Mesothelial cell of epicardium (in vitro differentiated cells): ENCODE measurements around the gene HDGFL2. TPM values are rescaled to one million over a fixed set of nuclear protein-coding genes. Genes with fewer than 3 reads are reported as not detected.

Experiments
- DNase-seq, 2 experiments: peaks; one replicate each; pipeline ENCODE4 v3.0.0; 2021; ENCODE audit warnings: low spot score in 2 of 2; ENCODE audit not compliant: unreplicated experiment in 2 of 2
- H3K27ac Mint-ChIP-seq: 2 replicates; pipeline ENCODE4 v1.8.0; 2021; ENCODE audit warnings: mixed read lengths
- H3K27me3 Mint-ChIP-seq: 2 replicates; pipeline ENCODE4 v1.8.0; 2021; ENCODE audit warnings: low read depth, mixed read lengths
- H3K36me3 Mint-ChIP-seq: 2 replicates; pipeline ENCODE4 v1.8.0; 2021; ENCODE audit warnings: mixed read lengths
- H3K4me1 Mint-ChIP-seq: 2 replicates; pipeline ENCODE4 v1.8.0; 2021; ENCODE audit warnings: mixed read lengths
- H3K4me3 Mint-ChIP-seq: 2 replicates; pipeline ENCODE4 v1.8.0; 2021; ENCODE audit warnings: mild to moderate bottlenecking, moderate library complexity, mixed read lengths
- H3K9me3 Mint-ChIP-seq: 2 replicates; pipeline ENCODE4 v1.8.0; 2021; ENCODE audit warnings: mixed read lengths
- total RNA-seq: library from RNA; stranded (reverse); gene quantifications from 3 replicates; pipeline ENCODE4 v1.2.1, GENCODE V29; 2021
- TF ChIP-seq, protein P1 (sequence below): fragments of 200-600 bp; sonication (generic); IDR thresholded peaks from one replicate; pipeline ENCODE4 v1.5.0; 2021; ENCODE audit warnings: antibody characterized with exemption; ENCODE audit not compliant: unreplicated experiment

Gene HDGFL2
- total RNA-seq, 1 donor from 2014 or later = 91.3 TPM

DNA sequence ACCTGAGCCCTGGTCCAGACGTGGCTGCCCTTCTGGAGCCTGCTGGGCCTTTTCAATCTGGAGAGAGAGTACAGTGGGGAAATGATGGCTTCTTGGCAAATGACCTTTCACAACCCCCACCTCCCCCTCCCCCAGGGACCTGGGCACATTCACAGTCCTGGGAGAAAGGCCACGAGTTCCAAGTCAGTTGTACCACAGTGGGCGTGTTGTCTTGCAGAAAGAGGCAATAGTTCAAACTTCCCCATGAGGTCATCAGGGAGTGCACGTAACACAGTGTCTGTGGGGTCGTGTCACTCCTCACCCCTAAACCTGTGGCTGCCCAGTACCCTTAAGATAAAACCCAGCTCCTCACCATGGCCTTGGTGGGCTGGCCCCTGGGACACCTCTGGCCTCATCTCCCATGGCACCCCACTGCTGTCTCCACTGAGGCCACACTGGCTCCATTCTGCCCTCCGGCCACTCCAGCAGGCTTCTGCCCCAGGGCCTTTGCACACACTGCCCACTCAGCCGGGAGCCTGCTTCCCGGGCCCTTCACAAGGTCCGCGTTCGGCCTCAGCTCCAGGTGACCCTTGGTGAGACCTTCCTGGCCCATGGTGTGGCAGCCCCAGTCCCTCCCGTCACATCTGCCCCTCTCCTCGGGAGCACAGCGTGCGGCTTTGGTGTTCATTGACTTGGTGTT is 32.9 kb downstream of the HDGFL2 start:
- Mint-ChIP-seq H3K27ac (no peak overlapping the region), H3K27me3 (no peaks in the 10 kb centered on the region), H3K4me3 (no peak overlapping the region), H3K36me3 (peaks cover 15% of the 10 kb centered on the region), H3K9me3 (no peaks in the 10 kb centered on the region), H3K4me1 (no peaks in the 10 kb centered on the region)
- TF ChIP-seq, protein P1, sequence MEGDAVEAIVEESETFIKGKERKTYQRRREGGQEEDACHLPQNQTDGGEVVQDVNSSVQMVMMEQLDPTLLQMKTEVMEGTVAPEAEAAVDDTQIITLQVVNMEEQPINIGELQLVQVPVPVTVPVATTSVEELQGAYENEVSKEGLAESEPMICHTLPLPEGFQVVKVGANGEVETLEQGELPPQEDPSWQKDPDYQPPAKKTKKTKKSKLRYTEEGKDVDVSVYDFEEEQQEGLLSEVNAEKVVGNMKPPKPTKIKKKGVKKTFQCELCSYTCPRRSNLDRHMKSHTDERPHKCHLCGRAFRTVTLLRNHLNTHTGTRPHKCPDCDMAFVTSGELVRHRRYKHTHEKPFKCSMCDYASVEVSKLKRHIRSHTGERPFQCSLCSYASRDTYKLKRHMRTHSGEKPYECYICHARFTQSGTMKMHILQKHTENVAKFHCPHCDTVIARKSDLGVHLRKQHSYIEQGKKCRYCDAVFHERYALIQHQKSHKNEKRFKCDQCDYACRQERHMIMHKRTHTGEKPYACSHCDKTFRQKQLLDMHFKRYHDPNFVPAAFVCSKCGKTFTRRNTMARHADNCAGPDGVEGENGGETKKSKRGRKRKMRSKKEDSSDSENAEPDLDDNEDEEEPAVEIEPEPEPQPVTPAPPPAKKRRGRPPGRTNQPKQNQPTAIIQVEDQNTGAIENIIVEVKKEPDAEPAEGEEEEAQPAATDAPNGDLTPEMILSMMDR = no peak
- DNase-seq = no peak

DNA sequence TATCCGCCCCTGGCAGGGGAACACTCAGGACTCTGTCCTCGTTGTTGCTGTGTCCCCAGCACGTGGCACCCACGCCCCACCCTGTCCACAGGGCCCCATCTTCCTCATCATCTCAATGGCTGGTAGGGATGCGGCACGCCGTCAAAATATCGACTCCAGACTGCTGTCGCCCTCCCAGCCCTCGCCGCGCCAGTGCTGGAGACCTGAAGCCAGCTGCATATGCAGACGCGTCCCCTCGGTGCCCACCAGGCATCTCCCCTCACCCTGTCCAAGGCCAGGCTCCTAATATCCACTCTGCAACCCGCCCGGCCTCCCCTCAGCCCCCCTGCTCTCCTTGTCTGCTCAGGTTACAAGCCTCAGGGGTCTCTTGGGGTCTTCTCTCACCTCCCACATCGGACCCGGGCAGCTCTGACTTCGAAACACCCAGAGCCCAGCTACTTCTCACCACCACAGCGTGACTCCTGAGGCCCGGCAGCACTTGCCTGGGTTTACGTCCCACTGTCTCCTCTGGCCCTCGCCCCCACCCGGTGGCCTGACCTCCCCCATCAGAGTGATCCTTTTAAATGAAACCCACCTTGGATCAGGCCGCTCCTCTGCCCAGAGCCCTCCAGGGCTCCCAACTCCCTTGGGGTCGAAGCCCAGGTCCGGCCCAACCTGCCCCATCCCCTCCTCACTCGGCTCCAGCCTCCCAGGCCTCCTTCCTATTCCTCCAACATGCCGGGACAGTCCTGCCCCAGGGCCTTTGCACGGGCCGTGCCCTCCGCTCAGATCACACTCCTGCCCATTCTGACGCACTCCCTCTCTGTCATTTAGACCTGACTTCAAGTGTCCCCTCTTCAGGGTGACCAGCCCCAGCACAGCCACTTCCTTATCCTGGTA is 33.7 kb downstream of the HDGFL2 start:
- H3K9me3 Mint-ChIP-seq = no peaks in the 10 kb centered on the region
- H3K27ac Mint-ChIP-seq = no peak overlapping the region
- TF ChIP-seq, protein P1 = no peak
- DNase-seq = no peak
- H3K36me3 Mint-ChIP-seq = peaks cover 15% of the 10 kb centered on the region
- no peaks in the 10 kb centered on the region for H3K27me3 Mint-ChIP-seq
- no peaks in the 10 kb centered on the region for H3K4me1 Mint-ChIP-seq
- H3K4me3 Mint-ChIP-seq = no peak overlapping the region

DNA sequence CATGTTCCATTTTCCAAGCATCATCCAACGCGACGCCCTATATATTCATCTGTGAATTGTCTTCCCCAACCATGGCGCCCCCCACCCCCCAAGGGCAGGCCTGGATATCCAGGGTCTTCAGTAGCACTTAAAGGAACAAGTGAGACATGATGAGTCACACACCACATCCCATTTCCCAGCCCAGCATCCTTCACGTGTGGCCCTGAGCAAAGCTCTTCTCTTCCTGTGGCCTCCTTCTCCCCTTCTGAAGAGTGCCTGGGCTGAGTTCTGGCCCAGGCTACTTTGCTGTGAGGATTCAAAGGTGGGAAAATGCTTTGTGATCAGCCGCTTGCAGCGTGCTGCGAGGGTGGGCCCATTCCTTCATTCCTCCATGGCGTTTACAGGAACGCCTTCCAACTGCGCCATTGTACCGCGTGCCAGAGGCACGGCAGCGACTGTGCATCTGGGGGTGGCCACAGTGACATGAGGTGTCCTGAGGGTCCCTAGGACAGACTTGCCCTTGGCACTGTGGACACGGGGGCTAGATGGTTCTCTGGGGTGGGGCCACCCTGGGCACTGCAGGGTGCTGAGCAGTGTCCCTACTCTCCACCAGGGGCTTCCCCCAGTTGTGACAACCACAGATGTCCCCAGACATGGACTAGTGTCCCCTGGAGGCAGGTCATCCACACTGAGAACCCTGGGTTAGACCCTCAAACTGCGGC is 34.5 kb downstream of the HDGFL2 start:
- TF ChIP-seq, protein P1 = no peak
- Mint-ChIP-seq H3K4me1 (no peaks in the 10 kb centered on the region), H3K4me3 (no peak overlapping the region), H3K27me3 (no peaks in the 10 kb centered on the region), H3K27ac (peak overlapping the region; percentile 38), H3K9me3 (no peaks in the 10 kb centered on the region), H3K36me3 (peaks cover 15% of the 10 kb centered on the region)
- no peak for DNase-seq

DNA sequence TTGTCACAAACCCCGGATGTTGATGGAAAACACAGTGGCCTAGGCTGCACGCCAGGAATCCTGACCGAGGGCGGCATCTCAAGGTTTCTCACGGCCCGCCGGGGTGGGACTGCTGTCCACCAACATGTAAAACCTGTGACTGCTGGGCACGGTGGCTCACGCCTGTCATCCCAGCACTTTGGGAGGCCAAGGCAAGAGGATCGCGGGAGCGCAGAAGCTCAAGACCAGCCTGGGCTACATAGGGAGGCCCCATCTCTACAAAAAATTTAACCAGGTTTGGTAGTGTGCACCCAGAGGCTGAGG is 35.0 kb downstream of the HDGFL2 start:
- peaks cover 15% of the 10 kb centered on the region for H3K36me3 Mint-ChIP-seq
- H3K27me3 Mint-ChIP-seq = no peaks in the 10 kb centered on the region
- H3K27ac Mint-ChIP-seq = no peak overlapping the region
- TF ChIP-seq, protein P1 = no peak
- no peak overlapping the region for H3K4me3 Mint-ChIP-seq
- DNase-seq = peak in 1 of 2 experiments; percentile 18
- H3K9me3 Mint-ChIP-seq = no peaks in the 10 kb centered on the region
- no peaks in the 10 kb centered on the region for H3K4me1 Mint-ChIP-seq

DNA sequence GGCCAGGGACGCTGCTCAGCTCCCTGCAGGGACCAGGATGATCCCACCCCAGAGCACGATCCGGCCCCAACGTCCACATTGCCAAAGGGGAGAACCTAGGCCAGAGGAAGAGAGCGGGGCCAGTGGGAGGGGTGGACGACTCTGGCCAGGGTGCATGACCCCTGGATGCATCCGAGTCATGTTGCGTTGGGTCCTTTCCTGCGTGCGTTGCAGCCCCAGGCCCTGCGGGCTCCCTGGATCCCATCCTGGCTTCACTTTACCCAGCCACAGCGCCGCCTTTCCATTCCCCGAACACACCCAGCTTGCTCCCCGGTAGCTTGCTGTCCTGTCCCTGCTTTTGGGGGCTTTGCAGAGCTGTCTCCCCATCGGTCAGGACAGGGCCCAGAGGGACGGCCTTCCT is 35.7 kb downstream of the HDGFL2 start:
- Mint-ChIP-seq H3K36me3 (peaks cover 15% of the 10 kb centered on the region), H3K4me3 (no peak overlapping the region), H3K4me1 (no peaks in the 10 kb centered on the region), H3K9me3 (no peaks in the 10 kb centered on the region), H3K27me3 (no peaks in the 10 kb centered on the region), H3K27ac (no peak overlapping the region)
- TF ChIP-seq, protein P1 = no peak
- no peak for DNase-seq
